Measurements from ENCODE around the gene SGMS1. TPM values are rescaled to one million over a fixed set of nuclear protein-coding genes. Genes with fewer than 3 reads are reported as not detected.

Gene SGMS1
- total RNA-seq, 1 experiment from 2014 or later = 24.7 TPM

DNA sequence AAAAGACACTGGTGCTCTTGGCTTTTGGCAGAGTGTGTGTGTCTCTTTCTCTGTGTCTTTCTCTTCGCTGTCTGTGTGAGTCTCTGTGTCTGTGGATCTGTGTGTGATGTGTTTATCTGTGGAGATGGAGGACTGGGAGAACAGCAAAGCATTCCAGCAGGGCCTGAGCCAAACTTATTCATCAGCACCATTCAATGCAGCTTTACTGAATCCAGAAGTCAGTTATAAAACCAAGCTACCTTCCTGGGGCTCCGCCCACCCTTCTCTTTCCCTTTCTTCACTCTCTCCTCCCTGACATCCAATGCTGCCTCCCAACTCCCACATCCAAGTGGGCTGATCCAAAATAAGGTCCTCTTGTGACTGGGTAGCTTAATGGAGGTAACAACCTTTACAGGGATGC lies 3.9 kb downstream of the SGMS1 start:
- intact Hi-C loops (cut with micrococcal nuclease) = loop anchor here (5.0 to 10.0 kb wide), 2 partner anchors 115 to 308 kb away; partner anchors contain the start of gene ASAH2B
- Mint-ChIP-seq H3K9me3 (ENCODE audit: unreplicated experiment) (no peaks in the 10 kb centered on the region), H3K4me1 (ENCODE audit: insufficient read depth, unreplicated experiment) (peaks cover 22% of the 10 kb centered on the region), H3K27ac (ENCODE audit: low read depth, unreplicated experiment) (no peak overlapping the region), H3K4me3 (ENCODE audit: unreplicated experiment) (no peak overlapping the region), H3K27me3 (ENCODE audit: insufficient read depth, unreplicated experiment) (no peaks in the 10 kb centered on the region), H3K36me3 (ENCODE audit: insufficient read depth, unreplicated experiment) (no peaks in the 10 kb centered on the region)
- POLR2A ChIA-PET = interaction anchor here (0.6 to 8.3 kb wide), 4 partner anchors 14 to 1639 kb away, joined by 3 to 167 read pairs (median 15); no protein-coding TSS in a partner anchor
- no TSS peak for BruUV-seq (replicated peaks)
- no peak for DNase-seq (ENCODE audit: unreplicated experiment)
- no peak for TF ChIP-seq CTCF (IDR thresholded peaks at IDR 0.05; ENCODE audit: unreplicated experiment)
- CTCF ChIA-PET = interaction anchor here (0.9 to 5.0 kb wide), 10 partner anchors 8 to 67 kb away, joined by 3 to 51 read pairs (median 4); no protein-coding TSS in a partner anchor

DNA sequence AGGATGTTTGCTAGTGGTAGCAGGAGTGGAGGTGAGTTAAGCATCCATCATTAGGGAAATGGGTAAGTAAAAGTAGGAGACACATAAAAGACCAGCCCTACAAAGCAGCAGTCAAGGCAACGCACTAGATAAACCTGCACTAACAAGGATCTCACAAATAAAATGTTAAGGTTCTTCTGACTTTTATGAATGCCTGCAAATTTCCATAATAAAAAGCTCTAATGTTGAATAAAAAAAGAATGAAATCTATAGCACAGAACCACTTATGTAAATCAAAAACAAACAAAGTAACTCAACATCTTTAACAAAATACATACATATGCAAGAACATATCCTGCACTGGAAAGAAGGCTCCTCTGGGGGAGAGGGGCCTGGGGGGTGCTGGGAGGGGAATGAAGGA lies 4.6 kb downstream of the SGMS1 start:
- BruUV-seq (replicated peaks) = no TSS peak
- Mint-ChIP-seq H3K27me3 (ENCODE audit: insufficient read depth, unreplicated experiment) (no peaks in the 10 kb centered on the region), H3K4me1 (ENCODE audit: insufficient read depth, unreplicated experiment) (peaks cover 25% of the 10 kb centered on the region), H3K27ac (ENCODE audit: low read depth, unreplicated experiment) (peak overlapping the region; percentile 40), H3K36me3 (ENCODE audit: insufficient read depth, unreplicated experiment) (no peaks in the 10 kb centered on the region), H3K9me3 (ENCODE audit: unreplicated experiment) (no peaks in the 10 kb centered on the region), H3K4me3 (ENCODE audit: unreplicated experiment) (no peak overlapping the region)
- intact Hi-C loops (cut with micrococcal nuclease) = no loop called here
- ChIA-PET POLR2A (interaction anchor here (4.5 to 8.3 kb wide), 2 partner anchors 14 to 202 kb away, joined by 27 to 167 read pairs; no protein-coding TSS in a partner anchor), CTCF (interaction anchor here (1.2 to 5.0 kb wide), 3 partner anchors 12 to 57 kb away, joined by 4 to 51 read pairs (median 15); no protein-coding TSS in a partner anchor)
- TF ChIP-seq CTCF (IDR thresholded peaks at IDR 0.05; ENCODE audit: unreplicated experiment) = no peak
- no peak for DNase-seq (ENCODE audit: unreplicated experiment)

DNA sequence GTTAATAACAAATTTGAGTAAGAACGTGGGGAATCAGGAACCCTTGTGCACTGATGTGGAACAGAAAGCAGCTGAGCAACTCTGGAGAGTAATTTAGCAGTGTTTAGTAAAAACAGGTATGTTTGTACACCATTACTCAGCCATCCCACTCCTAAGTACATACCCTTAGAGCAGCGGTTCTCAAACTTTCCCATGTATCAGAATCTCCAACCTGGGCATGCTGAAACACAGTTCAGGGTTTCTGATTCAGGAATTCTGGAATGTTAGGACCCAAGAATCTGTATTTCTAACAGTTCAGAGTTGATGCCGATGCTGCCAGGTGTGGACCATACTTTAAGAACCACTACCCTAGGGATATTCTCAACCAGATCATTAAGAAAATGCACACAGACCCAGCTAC lies 5.1 kb downstream of the SGMS1 start:
- Mint-ChIP-seq H3K27me3 (ENCODE audit: insufficient read depth, unreplicated experiment) (no peaks in the 10 kb centered on the region), H3K9me3 (ENCODE audit: unreplicated experiment) (no peaks in the 10 kb centered on the region), H3K27ac (ENCODE audit: low read depth, unreplicated experiment) (peak overlapping the region; percentile 40), H3K4me1 (ENCODE audit: insufficient read depth, unreplicated experiment) (peaks cover 25% of the 10 kb centered on the region), H3K4me3 (ENCODE audit: unreplicated experiment) (no peak overlapping the region), H3K36me3 (ENCODE audit: insufficient read depth, unreplicated experiment) (no peaks in the 10 kb centered on the region)
- BruUV-seq (replicated peaks) = no TSS peak
- intact Hi-C loops (cut with micrococcal nuclease) = no loop called here
- ChIA-PET POLR2A (interaction anchor here (8.3 kb wide), 1 partner anchor 13 kb away, joined by 167 read pairs; no protein-coding TSS in a partner anchor), CTCF (interaction anchor here (5.0 kb wide), 1 partner anchor 56 kb away, joined by 51 read pairs; no protein-coding TSS in a partner anchor)
- no peak for TF ChIP-seq CTCF (IDR thresholded peaks at IDR 0.05; ENCODE audit: unreplicated experiment)
- no peak for DNase-seq (ENCODE audit: unreplicated experiment)

DNA sequence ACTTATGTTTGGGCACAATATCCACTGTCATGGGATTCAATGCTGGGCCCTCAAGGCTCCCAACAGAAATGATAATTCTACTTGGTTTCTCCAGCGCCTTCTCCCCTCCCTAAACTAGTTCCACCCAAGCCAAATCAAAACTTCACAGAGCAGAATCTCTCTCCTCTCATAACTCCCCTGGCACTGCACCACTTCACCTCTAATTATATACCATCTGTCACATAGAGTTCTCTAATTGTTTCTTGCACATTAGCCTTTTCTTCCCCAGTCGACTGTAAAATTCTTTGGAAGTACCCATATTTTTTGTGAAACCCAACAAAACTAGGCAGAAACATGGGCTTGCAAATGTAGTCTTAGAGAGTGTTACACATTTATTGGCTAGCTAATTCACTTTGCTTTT lies 8.1 kb downstream of the SGMS1 start:
- H3K27ac Mint-ChIP-seq (ENCODE audit: low read depth, unreplicated experiment) = no peak overlapping the region
- H3K36me3 Mint-ChIP-seq (ENCODE audit: insufficient read depth, unreplicated experiment) = no peaks in the 10 kb centered on the region
- ChIA-PET CTCF (interaction anchor here (0.6 to 1.3 kb wide), 2 partner anchors 54 to 340 kb away, joined by 3 to 4 read pairs; no protein-coding TSS in a partner anchor), POLR2A (no interaction called here)
- no TSS peak for BruUV-seq (replicated peaks)
- no peaks in the 10 kb centered on the region for H3K27me3 Mint-ChIP-seq (ENCODE audit: insufficient read depth, unreplicated experiment)
- H3K4me1 Mint-ChIP-seq (ENCODE audit: insufficient read depth, unreplicated experiment) = peaks cover 17% of the 10 kb centered on the region
- DNase-seq (ENCODE audit: unreplicated experiment) = no peak
- no peaks in the 10 kb centered on the region for H3K9me3 Mint-ChIP-seq (ENCODE audit: unreplicated experiment)
- H3K4me3 Mint-ChIP-seq (ENCODE audit: unreplicated experiment) = no peak overlapping the region
- intact Hi-C loops (cut with micrococcal nuclease) = no loop called here
- no peak for TF ChIP-seq CTCF (IDR thresholded peaks at IDR 0.05; ENCODE audit: unreplicated experiment)

Data from MCF 10A (cell line).